Measurements from ENCODE around the gene PHF14.

The PHF14 gene

GRCh38 chr7:11120675-11121220 is 147.1 kb downstream of the PHF14 start:
- no peak for DNase-seq

GRCh38 chr7:11124856-11125559 is 151.3 kb downstream of the PHF14 start:
- DNase-seq: no peak

- no peak for DNase-seq
These were observed 153.6 kb downstream of the PHF14 start for GRCh38 chr7:11127114-11127785.

GRCh38 chr7:11127988-11128387 is 154.3 kb downstream of the PHF14 start:
- DNase-seq: no peak

GRCh38 chr7:11128498-11128897 is 154.8 kb downstream of the PHF14 start:
- DNase-seq: no peak

GRCh38 chr7:11130012-11130411 is 156.3 kb downstream of the PHF14 start:
- no peak for DNase-seq

GRCh38 chr7:11130601-11131000 is 156.9 kb downstream of the PHF14 start:
- no peak for DNase-seq

GRCh38 chr7:11133436-11133959 is 159.8 kb downstream of the PHF14 start:
- no peak for DNase-seq

- DNase-seq: no peak
These were observed 161.9 kb downstream of the PHF14 start for GRCh38 chr7:11135573-11135972.

- no peak for DNase-seq
These were observed 167.9 kb downstream of the PHF14 start for GRCh38 chr7:11141541-11141940.

- DNase-seq: no peak
These were observed 180.0 kb downstream of the PHF14 start for GRCh38 chr7:11153694-11154093.

- DNase-seq: no peak
These were observed 182.2 kb downstream of the PHF14 start for GRCh38 chr7:11155883-11156282.

- DNase-seq: no peak
These were observed 187.8 kb downstream of the PHF14 start for GRCh38 chr7:11161499-11161898.

GRCh38 chr7:11163220-11163619 is 189.5 kb downstream of the PHF14 start:
- no peak for DNase-seq

- DNase-seq: no peak
These were observed 192.4 kb downstream of the PHF14 start for GRCh38 chr7:11166051-11166450.

GRCh38 chr7:11168650-11169170 is 195.0 kb downstream of the PHF14 start:
- DNase-seq: no peak

GRCh38 chr7:11170175-11170574 is 196.5 kb downstream of the PHF14 start:
- no peak for DNase-seq

- no peak for DNase-seq
These were observed 197.3 kb downstream of the PHF14 start for GRCh38 chr7:11170863-11171568.

GRCh38 chr7:11171569-11172192 is 198.0 kb downstream of the PHF14 start:
- no peak for DNase-seq

- DNase-seq: no peak
These were observed 199.2 kb downstream of the PHF14 start for GRCh38 chr7:11172835-11173234.

- DNase-seq: no peak
These were observed 201.7 kb downstream of the PHF14 start for GRCh38 chr7:11175371-11175770.

GRCh38 chr7:11175887-11176286 is 202.2 kb downstream of the PHF14 start:
- no peak for DNase-seq
